ENCODE data around the gene CCDC57. TPM values are rescaled to one million over a fixed set of nuclear protein-coding genes. Genes with fewer than 3 reads are reported as not detected.

CCDC57 gene
- total and polyA plus RNA-seq, 2 of the 4 experiments (the other 2 are of a cell fraction), result 7.3 to 31.3 TPM

DNA sequence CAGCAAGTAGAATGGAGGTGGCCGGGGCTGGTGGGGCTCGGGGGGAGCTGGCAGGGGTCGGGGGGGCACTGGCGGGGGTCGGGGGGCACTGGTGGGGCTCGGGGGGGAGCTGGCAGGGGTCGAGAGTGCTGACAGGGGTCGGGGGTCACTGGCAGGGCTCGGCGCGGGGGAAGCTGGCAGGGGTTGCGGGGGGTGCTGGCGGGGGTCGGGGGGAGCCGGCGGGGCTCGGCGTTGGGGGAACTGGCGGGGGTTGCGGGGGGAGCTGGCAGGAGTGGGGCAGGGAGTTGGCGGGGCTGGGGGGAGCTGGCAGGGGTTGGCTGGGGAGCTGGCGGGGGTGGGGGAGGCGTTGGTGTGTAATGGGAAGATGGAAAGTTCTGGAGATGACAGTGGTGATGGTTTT is 25.1 kb downstream of the CCDC57 start:
- ChIA-PET CTCF (interaction anchor here (1.1 kb wide), 1 partner anchor 18 kb away, joined by 3 read pairs; no protein-coding TSS in a partner anchor), POLR2A (ENCODE audit: unreplicated experiment) (no interaction called here)
- H2AK9ac ChIP-seq (replicated peaks; ENCODE audit: low read depth, low read length, poor library complexity), result no peak overlapping the region
- H2BK120ac ChIP-seq (ENCODE audit: low read depth, low read length), result no peak overlapping the region
- H4K20me1 ChIP-seq (ENCODE audit: insufficient read depth, low read length), result no peaks in the 10 kb centered on the region
- H3K23ac ChIP-seq (ENCODE audit: low read depth, low read length), result no peak overlapping the region
- in situ Hi-C loops (cut with MboI; ENCODE audit: low sequenced_read_pairs) (no loop called here), intact Hi-C loops (cut with micrococcal nuclease) (no loop called here), dilution Hi-C loops (cut with HindIII; ENCODE audit: low sequenced_read_pairs, unreplicated experiment) (no loop called here)
- H3K56ac ChIP-seq (ENCODE audit: extremely low read depth, insufficient read depth, low read length), result no peak overlapping the region
- no peak for TF ChIP-seq CHD1 (IDR thresholded peaks at IDR 0.05; ENCODE audit: low read depth, low read length)
- TF ChIP-seq MAFK (IDR thresholded peaks at IDR 0.05; ENCODE audit: low read depth, low read length), result no peak
- TF ChIP-seq, protein P1, sequence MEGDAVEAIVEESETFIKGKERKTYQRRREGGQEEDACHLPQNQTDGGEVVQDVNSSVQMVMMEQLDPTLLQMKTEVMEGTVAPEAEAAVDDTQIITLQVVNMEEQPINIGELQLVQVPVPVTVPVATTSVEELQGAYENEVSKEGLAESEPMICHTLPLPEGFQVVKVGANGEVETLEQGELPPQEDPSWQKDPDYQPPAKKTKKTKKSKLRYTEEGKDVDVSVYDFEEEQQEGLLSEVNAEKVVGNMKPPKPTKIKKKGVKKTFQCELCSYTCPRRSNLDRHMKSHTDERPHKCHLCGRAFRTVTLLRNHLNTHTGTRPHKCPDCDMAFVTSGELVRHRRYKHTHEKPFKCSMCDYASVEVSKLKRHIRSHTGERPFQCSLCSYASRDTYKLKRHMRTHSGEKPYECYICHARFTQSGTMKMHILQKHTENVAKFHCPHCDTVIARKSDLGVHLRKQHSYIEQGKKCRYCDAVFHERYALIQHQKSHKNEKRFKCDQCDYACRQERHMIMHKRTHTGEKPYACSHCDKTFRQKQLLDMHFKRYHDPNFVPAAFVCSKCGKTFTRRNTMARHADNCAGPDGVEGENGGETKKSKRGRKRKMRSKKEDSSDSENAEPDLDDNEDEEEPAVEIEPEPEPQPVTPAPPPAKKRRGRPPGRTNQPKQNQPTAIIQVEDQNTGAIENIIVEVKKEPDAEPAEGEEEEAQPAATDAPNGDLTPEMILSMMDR (conservative IDR thresholded peaks at IDR 0.05; ENCODE audit: low read depth, low read length), result no peak
- TF ChIP-seq, protein P2, sequence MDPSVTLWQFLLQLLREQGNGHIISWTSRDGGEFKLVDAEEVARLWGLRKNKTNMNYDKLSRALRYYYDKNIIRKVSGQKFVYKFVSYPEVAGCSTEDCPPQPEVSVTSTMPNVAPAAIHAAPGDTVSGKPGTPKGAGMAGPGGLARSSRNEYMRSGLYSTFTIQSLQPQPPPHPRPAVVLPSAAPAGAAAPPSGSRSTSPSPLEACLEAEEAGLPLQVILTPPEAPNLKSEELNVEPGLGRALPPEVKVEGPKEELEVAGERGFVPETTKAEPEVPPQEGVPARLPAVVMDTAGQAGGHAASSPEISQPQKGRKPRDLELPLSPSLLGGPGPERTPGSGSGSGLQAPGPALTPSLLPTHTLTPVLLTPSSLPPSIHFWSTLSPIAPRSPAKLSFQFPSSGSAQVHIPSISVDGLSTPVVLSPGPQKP (IDR thresholded peaks at IDR 0.05; ENCODE audit: borderline replicate concordance, low read depth, low read length), result no peak
- TF ChIP-seq FOS (IDR thresholded peaks at IDR 0.05; ENCODE audit: low read depth, low read length), result no peak
- no peak for TF ChIP-seq MXI1 (IDR thresholded peaks at IDR 0.05; ENCODE audit: borderline replicate concordance, low read depth, low read length)
- TF ChIP-seq MAZ (IDR thresholded peaks at IDR 0.05; ENCODE audit: borderline replicate concordance, low read depth, low read length), result no peak
- no peak for TF ChIP-seq RFX5 (IDR thresholded peaks at IDR 0.05; ENCODE audit: low read depth, low read length)
- H3K4me3 ChIP-seq (ENCODE audit: insufficient read depth, low read depth, low read length), result no peak overlapping the region
- no peak for ATAC-seq (ENCODE audit: low read depth)
- H4K8ac ChIP-seq (ENCODE audit: low read depth in 2 of 2, low read length in 2 of 2), result no peak overlapping the region
- no peak overlapping the region for H4K5ac ChIP-seq (ENCODE audit: low read depth, low read length)
- H3K27me3 ChIP-seq (ENCODE audit: control insufficient read depth, insufficient read depth, low read length), result no peaks in the 10 kb centered on the region
- no peaks in the 10 kb centered on the region for H3K9me3 ChIP-seq (ENCODE audit: control insufficient read depth, insufficient read depth, low read length)
- H2AFZ ChIP-seq (replicated peaks; ENCODE audit: low read length, poor library complexity), result no peak overlapping the region
- no peak overlapping the region for H3K18ac ChIP-seq (ENCODE audit: low read depth, low read length)
- BruUV-seq (replicated peaks), result no TSS peak
- H3K4me2 ChIP-seq (ENCODE audit: low read depth, low read length), result no peak overlapping the region
- 0 out of 2 replicates have a peak, but pooled peaks cover 15% of the 10 kb centered on the region for H3K9me1 ChIP-seq (ENCODE audit: insufficient read depth, low read length)
- WGBS, 2 experiments (ENCODE audit: extremely low coverage in 2 of 2, insufficient read length in 1 of 2), result no CpG with 5 or more reads among the region's 23 CpGs
- H3K4me1 ChIP-seq (ENCODE audit: control insufficient read depth, insufficient read depth, low read length), result no peaks in the 10 kb centered on the region
- H2BK15ac ChIP-seq (ENCODE audit: low read depth, low read length), result no peak overlapping the region
- no peak overlapping the region for H4K91ac ChIP-seq (ENCODE audit: insufficient read depth, low read depth, low read length)
- H3K14ac ChIP-seq (replicated peaks; ENCODE audit: low read depth, low read length), result no peak overlapping the region
- no peak overlapping the region for H2AK5ac ChIP-seq (ENCODE audit: low read depth, low read length)
- no peak overlapping the region for H2BK20ac ChIP-seq (ENCODE audit: low read depth, low read length)
- H3K9ac ChIP-seq (ENCODE audit: low read depth, low read length), result no peak overlapping the region
- no peak overlapping the region for H3K27ac ChIP-seq (ENCODE audit: insufficient read depth, low read length)
- H3K36me3 ChIP-seq (ENCODE audit: control insufficient read depth, insufficient read depth, low read length), result peaks cover 23% of the 10 kb centered on the region
- no peak overlapping the region for H3K4ac ChIP-seq (ENCODE audit: low read depth, low read length)
- no peak for DNase-seq
- peaks cover 0 to 4% of the 10 kb centered on the region in 2 experiments; a peak in 1 of 4 replicates for H3K79me1 ChIP-seq (ENCODE audit: low read depth in 1 of 2, low read length in 2 of 2)
- H2BK5ac ChIP-seq (ENCODE audit: low read depth, low read length, poor library complexity, severe bottlenecking), result no peak overlapping the region

All from IMR-90 (cell line).